Neural cell (in vitro differentiated cells): ENCODE data around the gene ALDH3A2. TPM values are rescaled to one million over a fixed set of nuclear protein-coding genes. Genes with fewer than 3 reads are reported as not detected.

Experiments used
- H2AFZ ChIP-seq: fragments of 200-600, 300-800 bp; sonication (generic), shearing (Covaris generic); 2 replicates; pipeline ENCODE4 v1.6.0; 2014; ENCODE audit warnings: low read depth, mild to moderate bottlenecking, antibody characterized with exemption, low read length, moderate library complexity
- H3F3A ChIP-seq: fragments of 200-600 bp; shearing (Covaris generic); 2 replicates; pipeline ENCODE4 v1.6.1; 2016; ENCODE audit warnings: mild to moderate bottlenecking, moderate library complexity, mixed read lengths, antibody characterized with exemption, low read length; ENCODE audit not compliant: insufficient read depth, poor library complexity, severe bottlenecking
- H3K27ac ChIP-seq: fragments of 200-600, 300-800 bp; sonication (generic), shearing (Covaris generic); 2 replicates; pipeline ENCODE4 v1.5.1; 2014; ENCODE audit warnings: mild to moderate bottlenecking, low read length, moderate library complexity
- H3K27me3 ChIP-seq: fragments of 300-800, 200-600 bp; sonication (generic), shearing (Covaris generic); 2 replicates; pipeline ENCODE4 v1.6.0; 2014; ENCODE audit warnings: mild to moderate bottlenecking, low read depth, low read length, moderate library complexity; ENCODE audit not compliant: insufficient read depth
- H3K36me3 ChIP-seq: fragments of 300-800, 200-600 bp; sonication (generic), shearing (Covaris generic); 2 replicates; pipeline ENCODE4 v1.5.1; 2014; ENCODE audit warnings: mild to moderate bottlenecking, antibody characterized with exemption, low read length, moderate library complexity; ENCODE audit not compliant: insufficient read depth
- H3K4me2 ChIP-seq: fragments of 300-800, 200-600 bp; sonication (generic), shearing (Covaris generic); 2 replicates; pipeline ENCODE4 v1.6.0; 2014; ENCODE audit warnings: mild to moderate bottlenecking, low read length
- H3K4me3 ChIP-seq: fragments of 300-800, 200-600 bp; sonication (generic), shearing (Covaris generic); 2 replicates; pipeline ENCODE4 v1.5.1; 2014; ENCODE audit warnings: mild to moderate bottlenecking, low read length, moderate library complexity
- H3K79me2 ChIP-seq: fragments of 200-600 bp; shearing (Covaris generic); replicated peaks from 2 replicates; pipeline ENCODE4 v1.6.0; 2014; ENCODE audit warnings: mild to moderate bottlenecking, low read length, moderate library complexity; ENCODE audit not compliant: insufficient read depth
- H3K9ac ChIP-seq: fragments of 300-800, 200-600 bp; sonication (generic), shearing (Covaris generic); 2 replicates; pipeline ENCODE4 v1.6.1; 2016; ENCODE audit warnings: mild to moderate bottlenecking, low read length, mixed read lengths
- H3K9me2 ChIP-seq: fragments of 200-600 bp; shearing (Covaris generic); 2 replicates; pipeline ENCODE4 v1.6.1; 2016; ENCODE audit warnings: mild to moderate bottlenecking, low read length, mixed read lengths; ENCODE audit not compliant: insufficient read depth
- H3K9me3 ChIP-seq: fragments of 200-600, 300-800 bp; sonication (generic), shearing (Covaris generic); 2 replicates; pipeline ENCODE4 v1.6.1; 2016; ENCODE audit warnings: mild to moderate bottlenecking, mixed run types, low read length, moderate library complexity, mixed read lengths
- H4K20me1 ChIP-seq: fragments of 200-600 bp; shearing (Covaris generic); 2 replicates; pipeline ENCODE4 v1.6.1; 2016; ENCODE audit warnings: mild to moderate bottlenecking, mixed run types; ENCODE audit not compliant: insufficient read depth
- EP300 ChIP-seq: fragments of 450-650 bp; conservative IDR thresholded peaks from 2 replicates; pipeline ENCODE4 v1.6.1; 2014; ENCODE audit warnings: antibody characterized with exemption, mild to moderate bottlenecking, moderate library complexity; ENCODE audit not compliant: poor library complexity, severe bottlenecking
- EZH2 ChIP-seq: fragments of 200-600, 300-800 bp; shearing (Covaris generic), sonication (generic); IDR thresholded peaks from 2 replicates; pipeline ENCODE4 v1.6.1; 2014; ENCODE audit warnings: antibody characterized with exemption, low read length, borderline replicate concordance, mild to moderate bottlenecking; ENCODE audit not compliant: insufficient read depth, poor library complexity, severe bottlenecking
- MXI1 ChIP-seq: fragments of 450-650 bp; conservative IDR thresholded peaks from 2 replicates; pipeline ENCODE4 v1.6.1; 2014; ENCODE audit warnings: antibody characterized with exemption, mild to moderate bottlenecking; ENCODE audit not compliant: poor library complexity, severe bottlenecking
- POLR2AphosphoS5 ChIP-seq: IDR thresholded peaks from 2 replicates; pipeline ENCODE4 v1.6.1; 2012
- RAD21 ChIP-seq: fragments of 450-650 bp; conservative IDR thresholded peaks from 2 replicates; pipeline ENCODE4 v1.6.1; 2014; ENCODE audit warnings: antibody characterized with exemption, mild to moderate bottlenecking, moderate library complexity
- SMC3 ChIP-seq: fragments of 450-650 bp; conservative IDR thresholded peaks from 2 replicates; pipeline ENCODE4 v1.6.1; 2014; ENCODE audit warnings: antibody characterized with exemption, mild to moderate bottlenecking, moderate library complexity; ENCODE audit not compliant: poor library complexity
- TAF1 ChIP-seq: IDR thresholded peaks from 2 replicates; pipeline ENCODE4 v1.6.1; 2012; ENCODE audit warnings: low read depth
- polyA plus RNA-seq: library from polyadenylated mRNA; depleted of rRNA; stranded (reverse); fragments of >200 nt; gene quantifications from 2 replicates; pipeline ENCODE4 v1.2.3, GENCODE V29; 2014
- TF ChIP-seq, protein P1 (sequence below): IDR thresholded peaks from 2 replicates; pipeline ENCODE4 v1.6.1; 2012; ENCODE audit warnings: borderline replicate concordance
- TF ChIP-seq, protein P2 (sequence below): fragments of 450-650 bp; IDR thresholded peaks from 2 replicates; pipeline ENCODE4 v1.5.1; 2014; ENCODE audit warnings: antibody characterized with exemption, mild to moderate bottlenecking, moderate library complexity; ENCODE audit not compliant: poor library complexity, severe bottlenecking

ALDH3A2 gene
- polyA plus RNA-seq, 1 donor from 2014 or later = 51.2 TPM

DNA sequence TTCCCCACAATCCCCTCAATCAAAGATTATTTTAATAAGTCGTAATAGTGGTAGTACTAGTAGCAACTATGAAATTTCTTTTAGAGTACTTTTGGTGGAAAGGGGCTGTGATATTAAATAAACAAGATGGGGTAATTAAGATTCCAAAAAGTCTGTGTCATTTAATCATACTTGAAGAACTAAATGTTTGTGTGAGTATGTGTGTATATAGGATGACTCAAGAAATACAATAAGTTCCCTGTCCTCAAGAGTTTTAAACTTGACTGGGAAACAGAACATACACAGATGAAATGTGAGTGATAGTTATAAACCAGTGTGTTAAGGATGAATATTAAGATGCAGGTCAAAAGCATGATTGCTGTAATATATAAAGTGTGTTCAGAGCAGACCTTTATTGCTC lies 2.3 kb downstream of the ALDH3A2 start:
- TF ChIP-seq SMC3 (no peak), MXI1 (no peak), RAD21 (no peak), EP300 (no peak), TAF1 (no peak), EZH2 (no peak), POLR2AphosphoS5 (no peak)
- TF ChIP-seq, protein P1, sequence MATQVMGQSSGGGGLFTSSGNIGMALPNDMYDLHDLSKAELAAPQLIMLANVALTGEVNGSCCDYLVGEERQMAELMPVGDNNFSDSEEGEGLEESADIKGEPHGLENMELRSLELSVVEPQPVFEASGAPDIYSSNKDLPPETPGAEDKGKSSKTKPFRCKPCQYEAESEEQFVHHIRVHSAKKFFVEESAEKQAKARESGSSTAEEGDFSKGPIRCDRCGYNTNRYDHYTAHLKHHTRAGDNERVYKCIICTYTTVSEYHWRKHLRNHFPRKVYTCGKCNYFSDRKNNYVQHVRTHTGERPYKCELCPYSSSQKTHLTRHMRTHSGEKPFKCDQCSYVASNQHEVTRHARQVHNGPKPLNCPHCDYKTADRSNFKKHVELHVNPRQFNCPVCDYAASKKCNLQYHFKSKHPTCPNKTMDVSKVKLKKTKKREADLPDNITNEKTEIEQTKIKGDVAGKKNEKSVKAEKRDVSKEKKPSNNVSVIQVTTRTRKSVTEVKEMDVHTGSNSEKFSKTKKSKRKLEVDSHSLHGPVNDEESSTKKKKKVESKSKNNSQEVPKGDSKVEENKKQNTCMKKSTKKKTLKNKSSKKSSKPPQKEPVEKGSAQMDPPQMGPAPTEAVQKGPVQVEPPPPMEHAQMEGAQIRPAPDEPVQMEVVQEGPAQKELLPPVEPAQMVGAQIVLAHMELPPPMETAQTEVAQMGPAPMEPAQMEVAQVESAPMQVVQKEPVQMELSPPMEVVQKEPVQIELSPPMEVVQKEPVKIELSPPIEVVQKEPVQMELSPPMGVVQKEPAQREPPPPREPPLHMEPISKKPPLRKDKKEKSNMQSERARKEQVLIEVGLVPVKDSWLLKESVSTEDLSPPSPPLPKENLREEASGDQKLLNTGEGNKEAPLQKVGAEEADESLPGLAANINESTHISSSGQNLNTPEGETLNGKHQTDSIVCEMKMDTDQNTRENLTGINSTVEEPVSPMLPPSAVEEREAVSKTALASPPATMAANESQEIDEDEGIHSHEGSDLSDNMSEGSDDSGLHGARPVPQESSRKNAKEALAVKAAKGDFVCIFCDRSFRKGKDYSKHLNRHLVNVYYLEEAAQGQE = no peak
- TF ChIP-seq, protein P2, sequence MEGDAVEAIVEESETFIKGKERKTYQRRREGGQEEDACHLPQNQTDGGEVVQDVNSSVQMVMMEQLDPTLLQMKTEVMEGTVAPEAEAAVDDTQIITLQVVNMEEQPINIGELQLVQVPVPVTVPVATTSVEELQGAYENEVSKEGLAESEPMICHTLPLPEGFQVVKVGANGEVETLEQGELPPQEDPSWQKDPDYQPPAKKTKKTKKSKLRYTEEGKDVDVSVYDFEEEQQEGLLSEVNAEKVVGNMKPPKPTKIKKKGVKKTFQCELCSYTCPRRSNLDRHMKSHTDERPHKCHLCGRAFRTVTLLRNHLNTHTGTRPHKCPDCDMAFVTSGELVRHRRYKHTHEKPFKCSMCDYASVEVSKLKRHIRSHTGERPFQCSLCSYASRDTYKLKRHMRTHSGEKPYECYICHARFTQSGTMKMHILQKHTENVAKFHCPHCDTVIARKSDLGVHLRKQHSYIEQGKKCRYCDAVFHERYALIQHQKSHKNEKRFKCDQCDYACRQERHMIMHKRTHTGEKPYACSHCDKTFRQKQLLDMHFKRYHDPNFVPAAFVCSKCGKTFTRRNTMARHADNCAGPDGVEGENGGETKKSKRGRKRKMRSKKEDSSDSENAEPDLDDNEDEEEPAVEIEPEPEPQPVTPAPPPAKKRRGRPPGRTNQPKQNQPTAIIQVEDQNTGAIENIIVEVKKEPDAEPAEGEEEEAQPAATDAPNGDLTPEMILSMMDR = no peak
- Histone ChIP-seq H3K9me2 (no peaks in the 10 kb centered on the region), H3K4me3 (peak overlapping the region; percentile 93), H3K27me3 (no peaks in the 10 kb centered on the region), H3K4me2 (no peak overlapping the region), H3F3A (peaks cover 6% of the 10 kb centered on the region), H2AFZ (no peak overlapping the region), H4K20me1 (no peaks in the 10 kb centered on the region), H3K9ac (no peak overlapping the region), H3K36me3 (no peaks in the 10 kb centered on the region), H3K79me2 (peaks cover 30% of the 10 kb centered on the region), H3K9me3 (no peaks in the 10 kb centered on the region), H3K27ac (no peak overlapping the region)

DNA sequence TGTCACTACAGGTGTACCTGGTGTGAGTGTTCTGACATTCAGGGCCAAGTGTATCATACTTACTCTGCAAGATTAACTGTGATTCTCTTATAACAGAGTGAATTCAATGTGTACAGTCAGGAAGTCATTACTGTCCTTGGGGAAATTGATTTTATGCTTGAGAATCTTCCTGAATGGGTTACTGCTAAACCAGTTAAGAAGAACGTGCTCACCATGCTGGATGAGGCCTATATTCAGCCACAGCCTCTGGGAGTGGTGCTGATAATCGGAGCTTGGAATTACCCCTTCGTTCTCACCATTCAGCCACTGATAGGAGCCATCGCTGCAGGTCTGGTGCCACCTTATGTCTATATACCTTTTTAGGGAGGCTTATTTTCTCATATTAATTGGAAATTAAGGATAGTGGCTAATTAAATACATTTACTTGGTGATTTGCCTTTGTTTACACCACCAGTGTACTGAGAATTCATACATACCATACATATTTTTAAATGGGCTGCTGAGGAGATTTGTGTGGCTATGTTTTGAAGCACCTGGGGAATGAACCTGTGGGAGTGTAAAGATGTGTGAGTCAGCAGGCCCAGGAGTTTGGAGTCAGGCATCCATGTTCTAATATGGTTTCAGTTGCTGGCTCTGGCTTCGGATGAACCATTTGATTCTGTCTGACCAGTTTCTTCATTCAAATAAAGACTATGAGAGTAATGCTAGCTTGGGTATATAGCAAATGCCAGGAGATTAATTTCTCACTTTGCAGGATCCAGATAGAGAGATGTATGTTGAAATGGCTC lies 3.1 kb downstream of the ALDH3A2 start:
- Histone ChIP-seq H3K9me2 (no peaks in the 10 kb centered on the region), H3K4me2 (no peak overlapping the region), H3K9me3 (no peaks in the 10 kb centered on the region)

More for the DNA sequence above, 3.1 kb downstream of the ALDH3A2 start:
- H3K79me2 ChIP-seq = peaks cover 30% of the 10 kb centered on the region
- H3K36me3 ChIP-seq = no peaks in the 10 kb centered on the region
- H4K20me1 ChIP-seq = no peaks in the 10 kb centered on the region
- H2AFZ ChIP-seq = no peak overlapping the region
- H3K9ac ChIP-seq = peak overlapping the region; percentile 7
- no peak overlapping the region for H3K27ac ChIP-seq
- H3K4me3 ChIP-seq = peak overlapping the region; percentile 93
- H3K27me3 ChIP-seq = no peaks in the 10 kb centered on the region
- H3F3A ChIP-seq = peaks cover 6% of the 10 kb centered on the region
- TF ChIP-seq, protein P1 = no peak
- TF ChIP-seq, protein P2 = no peak
- TF ChIP-seq MXI1 (no peak), SMC3 (no peak), RAD21 (no peak), EZH2 (no peak), TAF1 (no peak), EP300 (no peak), POLR2AphosphoS5 (no peak)
